WI38 (cell line): ENCODE measurements around the gene SYDE1.

Source experiments
- H3K4me3 ChIP-seq: 2 replicates; pipeline ENCODE4 v1.5.1; 2011; ENCODE audit warnings: low read depth, mild to moderate bottlenecking, control low read depth, low read length
- CTCF ChIP-seq: IDR thresholded peaks from 2 replicates; pipeline ENCODE4 v1.5.1; 2012; ENCODE audit warnings: low read depth, mild to moderate bottlenecking, control low read depth, low read length

SYDE1 gene

GRCh38 chr19:15109768-15110417 lies 2.7 kb downstream of the SYDE1 start:
- no peak overlapping the region for H3K4me3 ChIP-seq
- TF ChIP-seq CTCF: no peak

GRCh38 chr19:15110418-15110815 lies 3.2 kb downstream of the SYDE1 start:
- no peak overlapping the region for H3K4me3 ChIP-seq
- TF ChIP-seq CTCF: no peak

- no peak for TF ChIP-seq CTCF
- no peak overlapping the region for H3K4me3 ChIP-seq
Observed at GRCh38 chr19:15111758-15112157, 4.6 kb downstream of the SYDE1 start.

- TF ChIP-seq CTCF: no peak
- H3K4me3 ChIP-seq: no peak overlapping the region
Observed at GRCh38 chr19:15112385-15112784, 5.2 kb downstream of the SYDE1 start.

- H3K4me3 ChIP-seq: no peak overlapping the region
- TF ChIP-seq CTCF: no peak
Observed at GRCh38 chr19:15113245-15114152, 6.3 kb downstream of the SYDE1 start.

GRCh38 chr19:15114153-15114540 lies 6.9 kb downstream of the SYDE1 start:
- no peak for TF ChIP-seq CTCF
- H3K4me3 ChIP-seq: no peak overlapping the region

GRCh38 chr19:15115080-15115479 lies 7.9 kb downstream of the SYDE1 start:
- TF ChIP-seq CTCF: no peak
- H3K4me3 ChIP-seq: no peak overlapping the region
